ENCODE results near the gene STAT6. TPM values are rescaled to one million over a fixed set of nuclear protein-coding genes. Genes with fewer than 3 reads are reported as not detected.

The STAT6 gene
- total and polyA plus RNA-seq, 4 experiments from 2014 or later: 78.4 to 424 (median 245) TPM

DNA sequence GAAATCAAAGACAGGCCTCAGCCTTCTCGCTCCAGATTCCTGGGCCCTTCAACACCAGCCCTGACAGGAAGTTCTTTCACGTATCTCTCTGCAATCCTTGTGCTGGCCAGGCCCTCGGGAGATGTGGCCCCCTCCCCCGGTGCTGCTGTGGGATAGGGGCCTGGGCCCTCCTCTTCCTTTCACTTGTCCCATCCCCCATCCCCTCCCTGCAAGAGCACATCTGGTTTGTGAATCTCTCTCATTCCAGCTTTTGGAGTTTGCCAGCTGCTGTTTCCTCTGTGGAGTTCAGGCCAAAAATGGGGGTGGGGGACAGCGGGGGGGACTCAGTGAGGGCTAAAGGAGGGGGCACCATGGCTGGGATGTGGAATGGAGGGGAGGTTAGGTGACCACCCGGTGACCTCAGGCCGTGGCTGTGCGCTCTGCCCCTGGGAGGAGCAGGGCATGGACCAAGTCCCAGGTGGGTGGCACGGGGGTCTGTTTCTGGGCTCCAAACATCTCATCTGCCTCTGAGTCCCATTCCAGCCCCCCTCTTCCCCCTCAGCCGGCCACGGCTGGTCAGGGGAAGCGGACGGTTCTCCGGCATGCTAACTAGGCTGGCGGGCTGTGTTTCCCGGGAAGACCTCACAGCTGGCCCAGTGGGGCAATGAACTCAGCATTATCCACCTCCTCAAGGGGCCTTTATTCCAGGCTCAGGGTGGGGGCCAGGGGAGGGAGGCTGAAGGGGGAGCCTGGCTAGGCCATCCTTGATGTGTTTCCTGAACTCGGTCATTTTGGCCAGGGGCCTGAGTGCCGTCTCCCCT is 24.6 kb upstream of the STAT6 start:
- Mint-ChIP-seq H3K27ac (no peak overlapping the region), H3K4me1 (peaks cover 0 to 8% (median 3%) of the 10 kb centered on the region in 4 donors), H3K27me3 (no peaks in the 10 kb centered on the region), H3K36me3 (peaks cover 0 to 4% of the 10 kb centered on the region in 2 donors), H3K9me3 (no peaks in the 10 kb centered on the region), H3K4me3 (no peak overlapping the region)
- no peak overlapping the region for H3K27ac ChIP-seq (ENCODE audit: low read depth, low read length)
- H3K27me3 ChIP-seq (ENCODE audit: insufficient read depth, low read length): no peaks in the 10 kb centered on the region
- CTCF ChIA-PET (ENCODE audit: partially characterized antibody): interaction anchor here (1.1 to 3.0 kb wide), 4 partner anchors 11 to 74 kb away, joined by 3 to 15 read pairs (median 4); no protein-coding TSS in a partner anchor
- no peak overlapping the region for H3K4me3 ChIP-seq (ENCODE audit: low read length in 2 of 2)
- POLR2A ChIA-PET (ENCODE audit: partially characterized antibody): no interaction called here
- H3K36me3 ChIP-seq (ENCODE audit: insufficient read depth, low read length): no peaks in the 10 kb centered on the region
- H3K9me3 ChIP-seq (ENCODE audit: control insufficient read depth in 1 of 2, low read length in 2 of 2): no peaks in the 10 kb centered on the region
- intact Hi-C loops (cut with micrococcal nuclease): no loop called here
- no peak for DNase-seq
- no peaks in the 10 kb centered on the region for H3K4me1 ChIP-seq (ENCODE audit: insufficient read depth, low read length)

DNA sequence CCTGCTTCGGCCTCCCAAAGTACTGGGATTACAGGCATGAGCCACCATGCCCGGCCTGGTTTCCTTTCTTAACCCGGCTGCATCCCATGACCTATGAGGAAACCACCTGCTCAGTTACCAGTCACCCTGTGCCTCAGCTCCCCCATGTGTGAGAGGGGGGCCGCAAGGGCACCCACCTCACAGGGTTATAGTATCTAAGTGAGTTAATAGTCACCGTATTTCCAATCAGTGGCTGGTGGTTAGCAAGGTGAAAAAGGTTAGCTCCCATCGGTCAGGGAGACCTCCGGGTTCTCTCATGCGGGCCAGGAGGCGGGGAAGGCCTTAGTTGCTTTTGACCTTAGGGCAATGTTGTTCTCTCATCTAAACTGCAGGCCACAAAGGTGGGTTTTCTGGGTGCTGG is 23.8 kb upstream of the STAT6 start:
- no peaks in the 10 kb centered on the region for H3K27me3 ChIP-seq (ENCODE audit: insufficient read depth, low read length)
- Mint-ChIP-seq H3K36me3 (peaks cover 0 to 4% of the 10 kb centered on the region in 2 donors), H3K27me3 (no peaks in the 10 kb centered on the region), H3K4me3 (no peak overlapping the region), H3K27ac (no peak overlapping the region), H3K4me1 (peaks cover 0 to 15% (median 7%) of the 10 kb centered on the region in 4 donors), H3K9me3 (no peaks in the 10 kb centered on the region)
- POLR2A ChIA-PET (ENCODE audit: partially characterized antibody): no interaction called here
- DNase-seq: no peak
- H3K27ac ChIP-seq (ENCODE audit: low read depth, low read length): no peak overlapping the region
- CTCF ChIA-PET (ENCODE audit: partially characterized antibody): interaction anchor here (1.1 to 3.0 kb wide), 2 partner anchors 11 to 73 kb away, joined by 3 to 15 read pairs; no protein-coding TSS in a partner anchor
- no peak overlapping the region for H3K4me3 ChIP-seq (ENCODE audit: low read length in 2 of 2)
- H3K36me3 ChIP-seq (ENCODE audit: insufficient read depth, low read length): no peaks in the 10 kb centered on the region
- no peaks in the 10 kb centered on the region for H3K4me1 ChIP-seq (ENCODE audit: insufficient read depth, low read length)
- H3K9me3 ChIP-seq (ENCODE audit: control insufficient read depth in 1 of 2, low read length in 2 of 2): no peaks in the 10 kb centered on the region
- intact Hi-C loops (cut with micrococcal nuclease): no loop called here

DNA sequence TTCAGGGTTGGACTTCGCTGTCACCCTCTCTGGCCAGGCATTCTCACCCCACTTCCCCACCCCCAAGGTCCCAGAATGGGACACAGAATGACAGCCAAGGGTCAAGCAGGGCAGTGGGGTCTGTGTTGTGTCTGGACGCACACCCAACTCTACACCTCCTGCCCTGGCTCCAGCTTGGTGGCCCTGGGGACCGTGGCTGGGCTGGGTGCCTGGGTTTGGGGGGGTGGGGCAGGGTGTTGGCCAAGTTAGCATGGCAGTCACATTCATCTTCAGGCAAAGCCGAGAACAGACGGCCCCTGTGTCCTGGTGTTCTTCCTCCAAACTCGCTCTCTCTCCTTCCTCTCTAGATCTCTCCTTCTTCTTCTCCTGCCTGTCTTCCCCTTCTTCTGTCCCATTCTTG is 22.8 kb upstream of the STAT6 start:
- Histone ChIP-seq H3K27ac (ENCODE audit: low read depth, low read length) (no peak overlapping the region), H3K27me3 (ENCODE audit: insufficient read depth, low read length) (no peaks in the 10 kb centered on the region), H3K4me1 (ENCODE audit: insufficient read depth, low read length) (peaks cover 2% of the 10 kb centered on the region), H3K36me3 (ENCODE audit: insufficient read depth, low read length) (no peaks in the 10 kb centered on the region), H3K9me3 (ENCODE audit: control insufficient read depth in 1 of 2, low read length in 2 of 2) (no peaks in the 10 kb centered on the region), H3K4me3 (ENCODE audit: low read length in 2 of 2) (no peak overlapping the region)
- ChIA-PET POLR2A (ENCODE audit: partially characterized antibody) (no interaction called here), CTCF (ENCODE audit: partially characterized antibody) (interaction anchor here (1.0 to 3.0 kb wide), 3 partner anchors 10 to 63 kb away, joined by 3 to 15 read pairs (median 4); no protein-coding TSS in a partner anchor)
- Mint-ChIP-seq H3K27me3 (no peaks in the 10 kb centered on the region), H3K9me3 (no peaks in the 10 kb centered on the region), H3K36me3 (no peaks in the 10 kb centered on the region), H3K4me1 (peaks cover 0 to 20% (median 11%) of the 10 kb centered on the region in 4 donors), H3K27ac (no peak overlapping the region), H3K4me3 (no peak overlapping the region)
- intact Hi-C loops (cut with micrococcal nuclease): no loop called here
- no peak for DNase-seq

DNA sequence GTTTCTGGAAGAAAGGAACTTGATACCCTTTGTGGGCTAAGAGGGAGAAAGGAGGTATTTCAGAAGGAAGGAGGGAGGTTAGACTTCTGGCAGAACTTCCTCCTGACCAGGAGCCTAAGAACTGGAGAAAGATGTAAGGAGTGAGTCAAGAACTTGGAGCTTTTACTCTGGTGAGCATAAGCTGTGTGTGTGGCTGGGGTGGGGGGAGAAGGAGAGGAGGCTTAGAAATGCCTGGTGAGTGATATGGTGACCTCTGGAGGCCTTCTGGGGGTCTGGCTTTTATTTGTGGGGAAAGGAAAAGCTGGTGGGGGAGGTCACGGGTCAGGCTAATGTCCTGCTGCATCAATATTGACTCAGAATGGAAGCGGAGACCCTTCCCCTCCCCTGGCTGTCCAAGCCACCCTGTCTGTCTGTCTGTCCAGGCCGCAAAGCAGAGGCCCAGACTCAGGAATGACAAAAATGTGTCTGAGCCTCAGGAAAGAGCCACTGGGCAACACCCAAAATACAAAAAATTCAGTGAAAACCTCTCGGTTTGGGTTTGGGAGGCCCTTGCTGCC is 21.9 kb upstream of the STAT6 start:
- Histone ChIP-seq H3K36me3 (ENCODE audit: insufficient read depth, low read length) (no peaks in the 10 kb centered on the region), H3K27me3 (ENCODE audit: insufficient read depth, low read length) (no peaks in the 10 kb centered on the region), H3K4me3 (ENCODE audit: low read length in 2 of 2) (no peak overlapping the region), H3K27ac (ENCODE audit: low read depth, low read length) (no peak overlapping the region), H3K4me1 (ENCODE audit: insufficient read depth, low read length) (peaks cover 5% of the 10 kb centered on the region), H3K9me3 (ENCODE audit: control insufficient read depth in 1 of 2, low read length in 2 of 2) (no peaks in the 10 kb centered on the region)
- intact Hi-C loops (cut with micrococcal nuclease): no loop called here
- Mint-ChIP-seq H3K4me1 (peaks cover 0 to 20% (median 11%) of the 10 kb centered on the region in 4 donors), H3K9me3 (no peaks in the 10 kb centered on the region), H3K27ac (peak overlapping the region in 2 of 7 donors; percentile 46 to 56), H3K36me3 (no peaks in the 10 kb centered on the region), H3K27me3 (no peaks in the 10 kb centered on the region), H3K4me3 (no peak overlapping the region)
- ChIA-PET POLR2A (ENCODE audit: partially characterized antibody) (interaction anchor here (0.5 to 1.9 kb wide), 2 partner anchors 22 to 526 kb away, joined by 3 to 5 read pairs; partner anchors contain the start of gene STAT6), CTCF (ENCODE audit: partially characterized antibody) (interaction anchor here (1.0 to 3.0 kb wide), 3 partner anchors 10 to 62 kb away, joined by 3 to 15 read pairs (median 4); no protein-coding TSS in a partner anchor)
- no peak for DNase-seq

DNA sequence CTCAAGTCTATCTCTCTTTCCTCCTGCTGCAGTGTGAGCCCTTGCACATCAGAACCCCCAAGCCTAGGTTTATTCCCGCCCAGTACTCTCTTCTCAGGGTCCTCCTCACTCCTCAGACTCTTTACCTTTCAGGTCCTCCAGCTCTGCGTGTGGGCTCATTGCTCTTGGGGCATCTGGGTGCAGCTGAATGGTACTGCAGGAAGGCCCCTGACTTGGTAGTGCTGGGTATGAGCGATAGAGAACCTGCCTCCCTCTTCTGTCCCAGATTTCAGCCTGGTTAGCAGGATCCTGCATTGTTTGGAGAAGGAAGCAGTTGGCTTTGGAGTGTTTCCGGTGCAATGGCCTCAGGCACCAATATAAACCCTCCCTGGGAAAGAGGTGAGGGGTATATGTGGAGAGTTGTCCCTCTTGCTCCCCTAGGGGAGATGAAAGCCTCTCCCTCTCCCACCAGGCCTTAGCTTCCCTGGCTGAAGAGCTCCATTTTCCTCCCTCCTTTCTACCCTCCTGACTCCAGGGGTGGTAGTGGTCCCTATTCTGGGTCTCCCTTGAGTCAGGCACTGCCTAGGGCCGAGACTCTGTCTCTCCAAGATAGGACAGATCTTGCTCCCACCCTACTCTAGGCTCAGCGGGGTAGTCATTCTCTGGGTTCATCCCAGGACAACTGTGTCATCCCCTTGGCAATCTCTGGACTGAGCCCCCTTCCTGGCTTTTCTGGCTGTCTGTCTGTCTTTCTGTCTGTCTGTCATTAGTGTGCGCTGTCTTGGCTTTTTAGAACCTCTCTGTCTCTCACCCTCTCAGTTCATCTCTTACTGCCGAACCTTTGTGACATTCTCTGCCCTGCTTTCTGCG is 21.0 kb upstream of the STAT6 start:
- H3K9me3 ChIP-seq (ENCODE audit: control insufficient read depth in 1 of 2, low read length in 2 of 2): no peaks in the 10 kb centered on the region
- H3K27me3 ChIP-seq (ENCODE audit: insufficient read depth, low read length): no peaks in the 10 kb centered on the region
- H3K36me3 Mint-ChIP-seq: no peaks in the 10 kb centered on the region
- no peaks in the 10 kb centered on the region for H3K36me3 ChIP-seq (ENCODE audit: insufficient read depth, low read length)
- peak overlapping the region in 6 of 7 donors; percentile 9 to 88 (median 46) for H3K27ac Mint-ChIP-seq
- peaks cover 3 to 22% (median 11%) of the 10 kb centered on the region in 4 donors for H3K4me1 Mint-ChIP-seq
- H3K9me3 Mint-ChIP-seq: no peaks in the 10 kb centered on the region
- H3K27ac ChIP-seq (ENCODE audit: low read depth, low read length): no peak overlapping the region
- POLR2A ChIA-PET (ENCODE audit: partially characterized antibody): interaction anchor here (1.9 kb wide), 1 partner anchor 21 kb away, joined by 5 read pairs; the partner anchor contains the start of gene STAT6
- H3K4me1 ChIP-seq (ENCODE audit: insufficient read depth, low read length): peaks cover 5% of the 10 kb centered on the region
- DNase-seq: no peak
- intact Hi-C loops (cut with micrococcal nuclease): no loop called here
- peak overlapping the region in 1 of 8 donors; percentile 5 for H3K4me3 Mint-ChIP-seq
- CTCF ChIA-PET (ENCODE audit: partially characterized antibody): interaction anchor here (0.6 to 3.0 kb wide), 4 partner anchors 9 to 51 kb away, joined by 3 to 15 read pairs (median 4); no protein-coding TSS in a partner anchor
- no peak overlapping the region for H3K4me3 ChIP-seq (ENCODE audit: low read length in 2 of 2)
- no peaks in the 10 kb centered on the region for H3K27me3 Mint-ChIP-seq

DNA sequence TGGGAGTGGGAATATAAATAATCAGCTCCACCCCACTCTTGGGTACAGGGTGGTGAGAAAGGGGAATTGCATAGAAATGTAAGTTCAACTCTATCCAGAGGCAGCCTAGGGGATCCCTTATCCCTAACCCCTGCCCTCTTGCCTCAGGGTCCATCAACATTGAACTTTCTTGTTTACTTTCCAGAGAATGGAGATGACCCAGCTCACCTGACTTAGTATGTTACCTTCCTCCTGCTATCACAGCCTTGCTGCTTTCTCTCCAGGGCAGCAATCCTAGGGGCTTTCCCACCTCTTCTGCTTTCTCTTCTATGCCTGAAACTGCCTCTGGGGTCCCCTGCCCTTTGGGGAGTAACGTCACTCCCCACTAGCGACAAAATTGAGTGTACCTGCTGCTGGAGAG is 19.8 kb upstream of the STAT6 start:
- Mint-ChIP-seq H3K4me3 (peak overlapping the region in 4 of 8 donors; percentile 1 to 64 (median 26)), H3K9me3 (no peaks in the 10 kb centered on the region), H3K27me3 (no peaks in the 10 kb centered on the region), H3K4me1 (peaks cover 4 to 30% (median 11%) of the 10 kb centered on the region in 4 donors), H3K27ac (peak overlapping the region in 2 of 7 donors; percentile 9 to 13), H3K36me3 (no peaks in the 10 kb centered on the region)
- H3K4me1 ChIP-seq (ENCODE audit: insufficient read depth, low read length): peaks cover 8% of the 10 kb centered on the region
- H3K9me3 ChIP-seq (ENCODE audit: control insufficient read depth in 1 of 2, low read length in 2 of 2): no peaks in the 10 kb centered on the region
- no peak for DNase-seq
- no peaks in the 10 kb centered on the region for H3K36me3 ChIP-seq (ENCODE audit: insufficient read depth, low read length)
- intact Hi-C loops (cut with micrococcal nuclease): no loop called here
- ChIA-PET CTCF (ENCODE audit: partially characterized antibody) (interaction anchor here (0.6 to 1.4 kb wide), 3 partner anchors 45 to 112 kb away, joined by 3 to 5 read pairs (median 4); no protein-coding TSS in a partner anchor), POLR2A (ENCODE audit: partially characterized antibody) (interaction anchor here (5.1 kb wide), 1 partner anchor 19 kb away, joined by 57 read pairs; the partner anchor contains the start of gene STAT6)
- no peaks in the 10 kb centered on the region for H3K27me3 ChIP-seq (ENCODE audit: insufficient read depth, low read length)
- no peak overlapping the region for H3K27ac ChIP-seq (ENCODE audit: low read depth, low read length)
- H3K4me3 ChIP-seq (ENCODE audit: low read length in 2 of 2): no peak overlapping the region
